ENCODE data around the gene LRMDA. TPM values are rescaled to one million over a fixed set of nuclear protein-coding genes. Genes with fewer than 3 reads are reported as not detected.

The LRMDA gene
- total RNA-seq, 1 experiment from 2014 or later, result 4.8 TPM

GRCh38 chr10:76149602-76150138 is 718.2 kb downstream of the LRMDA start:
- no peaks in the 10 kb centered on the region for H3K36me3 ChIP-seq (ENCODE audit: control insufficient read depth in 1 of 2, insufficient read depth in 2 of 2, low read length in 2 of 2)
- RAD21 ChIA-PET (ENCODE audit: low non-redundant PET in 1 of 2, low total read pairs in 2 of 2, uncharacterized antibody in 2 of 2, unreplicated experiment in 2 of 2), result no interaction called here
- H3K27me3 ChIP-seq (ENCODE audit: insufficient read depth, low read length), result peaks cover 8% of the 10 kb centered on the region; the same call in 1 of the 2 replicates
- intact Hi-C loops (cut with micrococcal nuclease), result loop anchor here (5.0 kb wide), 1 partner anchor 353 kb away; no protein-coding TSS in a partner anchor
- H3K4me2 ChIP-seq (ENCODE audit: low read length), result no peak overlapping the region
- H3K9me3 ChIP-seq (ENCODE audit: control insufficient read depth in 1 of 2, insufficient read depth in 1 of 2, low read depth in 1 of 2, low read length in 2 of 2), result no peaks in the 10 kb centered on the region
- no peaks in the 10 kb centered on the region for H3K79me2 ChIP-seq (ENCODE audit: insufficient read depth, low read length)
- no peaks in the 10 kb centered on the region for H4K20me1 ChIP-seq (ENCODE audit: insufficient read depth)
- POLR2A ChIA-PET, result no interaction called here
- no peak overlapping the region for H3K9ac ChIP-seq (ENCODE audit: low read length)
- H3K27ac ChIP-seq (ENCODE audit: low read depth, low read length), result no peak overlapping the region
- no TSS peak for BruUV-seq (replicated peaks)
- CTCF ChIA-PET, result no interaction called here
- no peak for DNase-seq (ENCODE audit: low read depth, low spot score)
- H3K4me3 ChIP-seq (replicated peaks in 1 of 2; ENCODE audit: low read depth in 1 of 2, low read length in 2 of 2), result no peak overlapping the region
- no peak for TF ChIP-seq EZH2phosphoT487 (IDR thresholded peaks at IDR 0.05; ENCODE audit: borderline replicate concordance)
- no peak for TF ChIP-seq ZNF274 (IDR thresholded peaks at IDR 0.05; ENCODE audit: low read depth, low read length)
- TF ChIP-seq ZFX (IDR thresholded peaks at IDR 0.05), result no peak
- TF ChIP-seq TCF7L2 (IDR thresholded peaks at IDR 0.05; ENCODE audit: borderline replicate concordance, extremely low read depth, insufficient read depth, insufficient read length), result no peak
- TF ChIP-seq REST (IDR thresholded peaks at IDR 0.05; ENCODE audit: low read depth), result no peak
- TF ChIP-seq SP1 (IDR thresholded peaks at IDR 0.05; ENCODE audit: low read depth), result no peak
- no peak for TF ChIP-seq RAD21 (IDR thresholded peaks at IDR 0.05; ENCODE audit: low read depth)
- TF ChIP-seq ATF3 (IDR thresholded peaks at IDR 0.05), result no peak
- TF ChIP-seq CTCF (IDR thresholded peaks at IDR 0.05 in 2 of 3, conservative IDR thresholded peaks at IDR 0.05 in 1 of 3; ENCODE audit: borderline replicate concordance in 1 of 3, insufficient read depth in 1 of 3, low read depth in 2 of 3, low read length in 2 of 3), result no peak
- TF ChIP-seq EZH2 (IDR thresholded peaks at IDR 0.05), result no peak
- TF ChIP-seq SIN3A (IDR thresholded peaks at IDR 0.05; ENCODE audit: low read depth), result no peak
- TF ChIP-seq CBX3 (IDR thresholded peaks at IDR 0.05; ENCODE audit: low read depth), result no peak
- TF ChIP-seq EGR1 (IDR thresholded peaks at IDR 0.05; ENCODE audit: low read depth), result no peak
- TF ChIP-seq, protein P1, sequence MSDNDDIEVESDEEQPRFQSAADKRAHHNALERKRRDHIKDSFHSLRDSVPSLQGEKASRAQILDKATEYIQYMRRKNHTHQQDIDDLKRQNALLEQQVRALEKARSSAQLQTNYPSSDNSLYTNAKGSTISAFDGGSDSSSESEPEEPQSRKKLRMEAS (IDR thresholded peaks at IDR 0.05), result no peak
- no peak for TF ChIP-seq POLR2A (IDR thresholded peaks at IDR 0.05; ENCODE audit: borderline replicate concordance, extremely low read depth, insufficient read depth, insufficient read length)
- ATAC-seq, result no peak
- H3K9me2 ChIP-seq (ENCODE audit: insufficient read depth), result no peaks in the 10 kb centered on the region
- no peaks in the 10 kb centered on the region for H3K4me1 ChIP-seq (ENCODE audit: control insufficient read depth in 1 of 2, insufficient read depth in 2 of 2, low read length in 2 of 2)
- no peak overlapping the region for H2AFZ ChIP-seq (ENCODE audit: low read depth, low read length, poor library complexity, severe bottlenecking)

Measured in HCT116 (cell line).